Left kidney (tissue), 8 donors: Measurements from ENCODE around the gene ASCL1. TPM values are rescaled to one million over a fixed set of nuclear protein-coding genes. Genes with fewer than 3 reads are reported as not detected.

Source experiments
- DNase-seq: peaks from one replicate; pipeline ENCODE4 v3.0.0-alpha.2; 2013
- long read RNA-seq, 8 donors: transcript quantifications; one replicate each; lab custom pipeline, GENCODE V29; 2026
- polyA plus RNA-seq: library from polyadenylated mRNA; unstranded; fragments of 120-200 nt; gene quantifications from one replicate; pipeline ENCODE4 v1.2.1, GENCODE V29; 2013; ENCODE audit not compliant: insufficient read length

The ASCL1 gene
- polyA plus RNA-seq = 0.08 TPM
- long read RNA-seq, donor 1, partial matches to known transcripts = 0 of 1 reads
- long read RNA-seq, donor 1, other reads (novel, unspliced or antisense) = 0 of 1 reads
- long read RNA-seq, donor 2 = 0 reads
- long read RNA-seq, donor 3 = 0 reads
- long read RNA-seq, donor 4 = 0 reads
- long read RNA-seq, donor 5 = 0 reads
- long read RNA-seq, donor 6 = 0 reads
- long read RNA-seq, donor 7 = 0 reads
- long read RNA-seq, donor 8 = 0 reads

DNA sequence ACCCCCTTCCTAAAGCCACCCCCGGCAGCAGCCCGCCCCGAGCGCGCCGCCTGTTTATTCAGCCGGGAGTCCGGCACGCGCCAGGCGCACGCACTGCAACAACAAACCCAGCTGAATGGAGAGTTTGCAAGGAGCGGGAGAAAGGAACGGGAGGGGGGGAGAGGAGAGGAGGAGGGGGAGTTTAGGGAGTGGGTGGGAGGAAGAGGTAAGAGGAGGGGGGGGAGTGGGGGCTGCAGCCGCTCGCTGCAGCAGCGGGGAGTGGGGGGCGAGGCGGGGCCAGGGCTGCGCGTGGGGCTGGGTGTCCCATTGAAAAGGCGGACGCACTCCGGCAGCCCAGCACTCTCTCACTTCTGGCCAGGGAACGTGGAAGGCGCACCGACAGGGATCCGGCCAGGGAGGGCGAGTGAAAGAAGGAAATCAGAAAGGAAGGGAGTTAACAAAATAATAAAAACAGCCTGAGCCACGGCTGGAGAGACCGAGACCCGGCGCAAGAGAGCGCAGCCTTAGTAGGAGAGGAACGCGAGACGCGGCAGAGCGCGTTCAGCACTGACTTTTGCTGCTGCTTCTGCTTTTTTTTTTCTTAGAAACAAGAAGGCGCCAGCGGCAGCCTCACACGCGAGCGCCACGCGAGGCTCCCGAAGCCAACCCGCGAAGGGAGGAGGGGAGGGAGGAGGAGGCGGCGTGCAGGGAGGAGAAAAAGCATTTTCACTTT lies at the start of gene ASCL1:
Gene ASCL1, plus strand, starts transcription at position 336 of the 712 bp plus-strand sequence. CDS start 571 bp downstream, outside the sequence.
- no peak for DNase-seq

DNA sequence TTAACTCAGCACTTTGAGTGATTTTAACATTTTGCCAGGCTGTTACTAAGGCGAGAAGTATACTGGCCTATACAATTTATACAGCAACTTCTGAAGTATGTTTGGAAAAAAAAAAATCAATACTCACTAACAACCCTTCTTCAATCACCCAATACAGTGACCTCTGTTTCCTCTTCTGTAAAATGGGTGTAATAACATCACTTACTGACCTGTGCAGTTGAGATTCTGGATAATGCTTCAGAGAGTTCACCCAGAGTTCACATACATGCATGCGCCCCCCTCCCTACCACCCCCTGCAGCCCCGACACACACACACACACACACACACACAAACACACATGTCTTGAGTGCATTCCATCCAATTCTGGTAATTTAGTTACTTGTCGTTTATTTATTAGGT lies 49.6 kb upstream of the ASCL1 start:
- no peak for DNase-seq

DNA sequence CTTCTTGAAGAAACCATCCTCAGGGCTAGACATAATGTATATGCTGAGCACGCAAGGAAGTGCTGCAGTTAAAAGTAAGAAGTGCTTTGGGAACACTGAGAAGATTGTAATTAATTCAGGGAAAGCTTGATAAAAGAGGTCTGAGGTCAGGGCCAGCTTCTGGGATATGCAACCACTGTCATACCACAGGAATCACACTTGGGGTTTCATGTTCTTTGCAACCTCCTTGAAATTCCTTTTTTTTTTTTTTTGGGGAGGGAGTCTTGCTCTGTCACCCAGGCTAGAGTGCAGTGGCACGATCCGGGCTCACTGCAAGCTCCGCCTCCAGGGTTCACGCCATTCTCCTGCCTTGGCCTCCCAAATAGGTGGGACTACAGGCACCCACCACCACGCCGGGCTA lies 47.3 kb upstream of the ASCL1 start:
- no peak for DNase-seq

DNA sequence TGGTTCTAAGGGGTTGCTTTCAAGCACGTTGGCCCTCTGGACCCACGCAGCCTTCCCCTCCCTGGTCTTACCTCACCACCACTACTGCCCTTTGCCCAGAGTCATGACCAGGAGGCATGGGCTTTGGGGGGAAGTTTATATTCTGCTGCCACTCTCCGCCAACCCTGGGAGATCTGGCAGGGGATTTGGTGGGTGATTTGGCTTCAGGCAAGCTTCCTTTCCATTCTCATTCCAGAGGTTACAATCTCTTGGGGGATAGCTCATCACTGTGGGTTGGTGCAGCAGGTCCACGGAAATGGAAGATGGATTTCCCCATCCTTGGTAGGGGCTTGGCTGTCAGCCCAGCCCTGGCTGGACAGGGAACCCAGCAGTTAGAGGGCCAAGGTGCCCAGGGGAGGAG lies 46.7 kb upstream of the ASCL1 start:
- no peak for DNase-seq

DNA sequence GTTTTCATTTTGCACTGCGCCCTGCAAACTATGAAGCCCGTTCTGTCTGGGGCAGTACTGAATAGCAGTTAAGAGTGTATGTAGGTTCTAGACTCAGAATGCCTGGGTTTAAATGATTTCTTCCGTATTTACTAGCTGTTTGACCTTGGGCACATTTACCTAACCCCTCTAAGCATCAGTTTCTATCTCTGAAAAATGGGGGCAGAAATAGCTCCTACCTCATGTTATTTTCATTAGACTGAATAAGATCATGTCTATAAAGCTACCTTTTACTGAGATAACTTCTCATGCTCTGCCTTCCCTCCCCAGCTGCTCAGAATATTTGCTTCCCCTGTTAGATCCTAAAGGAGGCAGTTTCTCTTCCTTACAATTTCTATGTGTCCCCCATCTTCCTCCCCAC lies 46.2 kb upstream of the ASCL1 start:
- DNase-seq = no peak

DNA sequence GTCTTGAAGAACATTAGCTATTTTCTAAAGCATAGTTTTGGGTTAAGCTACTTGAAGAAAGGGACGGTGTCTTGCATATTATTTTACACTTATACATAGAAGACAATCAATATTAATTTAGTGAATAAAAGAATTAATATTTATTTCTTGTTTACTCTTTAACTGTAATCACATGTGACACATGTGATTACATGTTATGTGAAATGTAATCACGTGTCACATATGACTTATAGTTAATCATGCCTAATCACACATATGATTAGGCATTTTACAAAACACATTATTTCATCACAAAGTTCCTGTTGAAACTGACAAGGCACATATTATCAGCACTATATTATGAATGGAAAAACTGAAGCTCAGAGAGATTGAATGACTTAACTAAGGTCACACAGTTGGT lies 45.2 kb upstream of the ASCL1 start:
- no peak for DNase-seq

DNA sequence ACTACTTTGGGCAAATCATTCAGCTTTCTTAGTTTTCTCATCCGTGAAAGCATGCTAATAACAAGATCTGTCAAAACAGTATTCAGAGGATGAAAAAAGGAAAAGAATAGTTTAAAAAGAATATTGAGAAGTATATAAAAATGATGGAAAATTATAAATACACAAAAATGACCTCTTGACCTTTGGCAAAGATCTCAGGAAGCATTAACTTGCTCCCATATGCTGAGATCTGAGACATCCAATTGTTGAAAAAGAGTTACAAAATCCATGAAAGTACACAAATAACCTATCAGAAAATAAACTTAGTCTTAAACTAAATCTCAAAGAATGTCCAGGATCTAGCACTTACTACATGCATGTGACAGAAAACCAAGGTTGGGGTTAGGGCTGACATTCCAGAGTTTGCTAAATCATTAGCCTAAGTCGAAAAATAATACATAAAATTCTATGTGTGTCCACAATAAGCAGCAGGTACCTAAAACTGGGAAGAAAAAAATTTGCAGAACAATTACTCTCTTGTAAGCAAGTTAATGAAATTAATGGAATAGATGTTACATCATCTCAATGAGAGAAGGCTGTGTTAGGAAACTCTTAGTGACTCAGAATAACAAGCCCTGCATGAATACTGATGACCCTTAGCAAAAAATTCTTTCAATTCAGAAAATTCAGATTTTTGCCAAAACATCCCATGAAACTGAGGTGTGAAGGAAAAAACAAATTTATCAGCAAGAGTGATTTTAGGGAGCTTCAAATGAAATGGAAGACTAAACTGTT lies 43.8 kb upstream of the ASCL1 start:
- no peak for DNase-seq

DNA sequence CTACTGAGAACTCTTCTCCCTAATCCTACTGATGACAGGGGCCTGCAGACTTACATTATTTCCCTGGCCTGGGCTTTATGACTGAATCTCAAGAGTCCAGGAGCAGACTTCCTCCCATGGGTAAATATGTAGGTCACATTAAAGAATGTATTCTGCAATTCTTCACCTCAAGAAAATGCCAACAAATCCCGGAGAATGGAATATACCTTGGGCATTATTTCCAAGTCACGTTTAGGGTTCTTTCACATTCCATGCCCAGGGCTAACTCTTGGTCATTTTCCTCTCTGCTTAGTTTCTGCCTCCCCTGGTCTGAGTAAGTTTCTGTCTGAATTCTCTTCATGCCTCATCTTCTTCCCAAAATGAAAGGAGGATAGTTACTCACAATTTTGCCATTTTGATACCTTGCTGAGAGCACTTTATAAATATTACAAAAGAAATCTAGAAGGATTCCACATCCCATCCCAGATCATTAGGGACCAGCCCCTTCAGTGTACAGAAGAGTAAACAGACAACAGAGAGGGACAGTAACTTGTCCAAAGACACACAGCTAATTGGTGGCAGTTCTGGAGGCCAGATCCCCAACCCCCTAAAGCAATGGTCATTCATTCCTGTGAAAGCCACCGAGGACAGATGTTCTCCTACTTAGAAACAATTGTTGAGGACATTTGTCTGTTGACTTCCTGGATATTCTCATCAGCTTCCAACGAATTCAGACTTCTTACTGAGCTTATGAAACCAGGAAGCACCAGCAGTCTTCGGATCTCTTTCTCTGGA lies 41.0 kb upstream of the ASCL1 start:
- no peak for DNase-seq

DNA sequence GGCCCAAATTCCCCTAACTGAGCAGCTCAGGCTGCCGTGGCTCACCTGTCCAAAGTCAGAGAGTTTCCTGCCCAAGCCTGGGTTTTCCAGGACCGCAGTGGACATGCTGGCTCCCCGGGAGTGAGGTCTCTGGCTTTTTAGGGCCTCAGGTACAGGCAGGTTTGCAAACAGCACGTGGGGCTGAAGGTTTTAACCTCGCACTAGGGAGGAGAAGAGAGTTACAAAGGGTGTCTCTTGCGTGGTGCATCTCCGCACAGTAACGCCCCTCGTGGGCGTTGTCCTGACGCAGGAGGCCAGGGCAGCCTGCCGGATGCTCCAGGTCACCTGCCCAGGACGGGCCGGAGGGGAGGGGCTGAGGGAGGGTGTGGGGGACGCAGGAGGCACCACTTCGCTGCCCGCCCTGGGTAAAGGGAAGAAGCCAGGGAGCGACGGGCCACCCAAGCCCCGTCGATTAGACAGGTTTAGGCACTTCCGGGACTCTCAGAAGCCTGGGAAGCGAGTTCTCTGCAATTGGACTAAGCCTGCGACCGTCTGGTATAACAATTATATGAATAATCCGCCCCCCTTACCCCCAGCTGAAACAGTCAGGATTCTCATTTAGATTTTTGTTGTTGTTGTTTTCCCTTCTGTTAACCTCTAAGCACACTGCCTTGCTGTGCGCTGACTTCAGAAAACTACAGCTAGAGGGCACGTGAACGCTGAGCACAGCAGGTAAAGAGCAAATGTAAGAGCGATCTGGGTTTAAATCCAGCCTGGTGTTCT lies 40.3 kb upstream of the ASCL1 start, which contains the start of gene PAH:
Gene PAH, minus strand, starts transcription at position 219 of the 762 bp plus-strand sequence. Its CDS starts 114 bp downstream, at position 105.
- DNase-seq = peak; percentile 12

DNA sequence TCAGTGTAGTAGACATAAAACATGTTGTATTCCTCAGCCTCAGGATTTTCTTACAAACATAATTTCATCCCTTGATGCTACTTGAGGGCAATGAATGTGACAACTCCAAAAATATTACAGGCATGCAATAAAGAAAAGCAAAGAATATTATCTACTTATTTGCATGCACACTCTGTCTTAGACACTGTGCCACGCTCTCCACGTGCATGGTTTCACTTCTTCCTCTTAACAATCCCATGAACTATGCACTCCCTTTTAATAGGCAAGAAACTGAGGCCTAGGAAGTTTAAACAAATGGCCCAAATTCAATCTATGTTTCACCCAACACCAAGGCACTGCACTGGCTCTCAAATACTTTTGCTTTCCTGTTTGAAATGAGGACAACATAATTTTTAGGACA lies 38.6 kb upstream of the ASCL1 start:
- DNase-seq = no peak

DNA sequence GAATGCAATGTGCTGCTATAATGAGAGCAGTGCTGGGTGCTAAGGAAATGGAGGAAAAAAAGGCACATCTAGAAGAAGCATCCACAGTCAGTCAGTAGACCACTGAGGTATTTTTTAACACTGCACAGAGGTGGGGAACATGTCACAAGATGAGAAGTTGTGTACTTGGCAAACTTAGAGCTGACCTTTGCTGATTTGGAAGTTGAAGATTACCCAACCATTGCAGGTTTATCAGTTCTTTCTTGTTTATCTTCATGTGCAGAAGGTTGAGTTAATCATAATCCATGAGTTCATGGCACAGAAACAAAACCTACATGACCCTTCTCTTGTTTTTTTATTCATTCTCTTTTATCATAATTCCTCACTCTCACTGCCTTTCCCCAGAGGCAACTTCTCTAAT lies 37.2 kb upstream of the ASCL1 start:
- no peak for DNase-seq

DNA sequence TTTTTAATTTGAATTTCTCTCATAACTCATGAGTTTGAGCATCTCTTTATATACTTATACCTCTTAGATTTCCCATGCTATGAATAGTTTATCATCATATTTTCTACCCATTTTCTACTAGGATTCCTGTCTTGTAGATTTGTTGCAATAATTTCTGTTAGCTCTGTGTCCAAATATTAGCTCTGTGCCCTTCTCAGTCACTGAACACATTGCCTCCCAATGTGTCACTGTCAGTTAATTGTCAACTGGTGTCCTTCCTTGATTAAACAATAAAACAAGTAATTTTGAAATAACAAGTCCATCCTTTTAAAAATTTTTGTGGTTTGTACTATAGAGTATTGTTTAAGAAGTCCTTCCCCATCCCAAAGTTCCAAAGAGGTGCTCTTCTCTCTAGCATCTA lies 36.2 kb upstream of the ASCL1 start:
- DNase-seq = no peak

DNA sequence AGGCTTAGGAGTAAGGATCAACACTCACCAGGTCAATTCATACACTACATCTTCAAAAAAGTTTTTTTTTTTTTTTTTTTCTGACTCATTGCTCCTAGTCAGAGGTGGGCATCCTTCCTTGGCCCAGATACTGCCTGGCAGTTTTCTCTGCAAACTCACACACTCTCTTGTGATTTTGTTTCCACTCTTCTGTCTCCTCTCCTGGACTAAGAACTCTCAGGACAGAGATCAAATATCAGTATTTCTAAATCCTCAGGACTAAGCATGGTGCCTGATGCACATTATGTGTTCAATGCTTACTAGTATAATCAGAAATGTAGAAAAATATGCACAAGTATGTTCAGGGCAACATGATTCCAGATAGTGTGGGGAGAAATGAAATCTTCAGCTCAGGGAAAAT lies 30.3 kb upstream of the ASCL1 start:
- no peak for DNase-seq

DNA sequence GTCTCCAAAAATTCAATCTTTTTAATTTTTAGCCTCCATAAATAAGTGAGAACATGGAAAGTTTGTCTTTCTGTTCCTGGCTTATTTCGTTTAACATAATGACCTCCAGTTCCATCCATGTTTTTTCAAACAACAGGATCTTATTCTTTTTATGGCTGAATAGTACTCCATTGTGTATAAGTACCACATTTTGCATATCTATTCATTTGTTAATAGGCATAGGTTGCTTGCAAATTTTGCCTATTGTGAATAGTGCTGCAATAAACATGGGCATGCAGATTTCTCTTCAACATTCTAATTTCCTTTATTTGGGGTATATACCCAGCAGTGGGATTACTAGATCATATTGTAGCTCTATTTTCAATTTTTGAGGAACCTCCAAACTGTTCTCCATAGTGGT lies 24.3 kb upstream of the ASCL1 start:
- no peak for DNase-seq

DNA sequence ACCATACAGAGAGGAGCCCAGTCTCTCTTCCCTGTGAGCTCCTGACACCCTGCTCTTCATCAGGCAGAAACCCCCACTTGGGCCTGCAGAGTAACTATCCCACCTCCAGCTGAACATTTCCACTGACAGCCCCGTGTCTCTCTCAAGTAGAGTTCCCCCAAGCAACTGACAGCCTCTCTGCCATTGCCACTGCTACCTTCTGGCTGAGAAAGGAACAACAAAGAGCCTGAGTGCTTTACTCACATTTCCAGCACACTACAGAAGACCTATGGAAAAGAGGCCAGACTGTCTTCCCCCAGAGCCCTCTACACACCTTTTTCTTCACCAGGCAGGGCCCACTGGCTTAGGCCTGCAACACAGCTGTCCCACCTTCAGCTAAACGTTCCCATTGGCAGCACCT lies 18.4 kb upstream of the ASCL1 start:
- DNase-seq = no peak

DNA sequence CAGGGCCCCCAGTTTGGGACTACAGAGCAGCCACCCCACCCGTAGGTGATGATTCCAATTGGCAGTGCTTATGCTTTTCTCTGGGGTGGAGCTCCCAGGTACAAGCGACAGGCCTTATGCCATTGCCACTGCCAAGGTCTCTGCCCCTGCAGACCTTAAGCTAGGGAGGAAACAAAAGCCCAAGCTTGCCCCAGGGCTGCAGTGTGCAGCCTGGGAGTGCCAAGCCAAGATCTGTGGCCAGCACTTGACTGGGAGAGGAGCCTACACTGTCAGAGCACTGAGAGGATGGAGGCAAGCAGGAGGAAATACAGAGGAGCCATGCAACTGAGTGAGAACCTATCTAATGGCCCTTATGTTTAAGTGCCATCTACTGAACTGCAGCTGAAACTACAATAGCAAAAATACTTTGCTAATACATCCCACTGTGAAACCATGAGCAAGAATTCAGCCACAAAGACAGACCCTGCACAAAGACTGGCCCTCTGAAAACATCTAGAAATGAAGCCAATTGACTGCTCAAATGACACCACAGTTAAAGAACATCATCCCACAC lies 17.7 kb upstream of the ASCL1 start:
- no peak for DNase-seq

DNA sequence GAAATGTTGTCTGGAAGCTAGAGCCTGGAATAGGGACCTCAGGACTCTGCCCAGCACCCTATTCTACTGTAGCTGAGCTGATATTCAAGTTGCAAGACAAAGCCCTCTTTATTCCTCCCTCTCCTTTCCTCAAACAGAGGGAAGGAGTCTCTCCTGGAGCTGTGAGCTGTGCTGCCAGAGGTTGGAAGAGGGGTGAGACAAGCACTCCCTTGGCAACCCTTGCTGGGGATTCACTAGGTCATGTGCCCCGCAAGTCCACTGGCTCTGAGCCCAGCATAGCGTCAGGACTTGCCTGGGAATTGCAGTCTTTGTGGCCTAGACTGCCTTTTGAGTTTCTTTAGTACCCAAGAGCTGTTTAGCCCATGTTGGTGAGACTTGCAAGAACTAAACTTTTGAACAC lies 11.4 kb upstream of the ASCL1 start:
- DNase-seq = no peak

DNA sequence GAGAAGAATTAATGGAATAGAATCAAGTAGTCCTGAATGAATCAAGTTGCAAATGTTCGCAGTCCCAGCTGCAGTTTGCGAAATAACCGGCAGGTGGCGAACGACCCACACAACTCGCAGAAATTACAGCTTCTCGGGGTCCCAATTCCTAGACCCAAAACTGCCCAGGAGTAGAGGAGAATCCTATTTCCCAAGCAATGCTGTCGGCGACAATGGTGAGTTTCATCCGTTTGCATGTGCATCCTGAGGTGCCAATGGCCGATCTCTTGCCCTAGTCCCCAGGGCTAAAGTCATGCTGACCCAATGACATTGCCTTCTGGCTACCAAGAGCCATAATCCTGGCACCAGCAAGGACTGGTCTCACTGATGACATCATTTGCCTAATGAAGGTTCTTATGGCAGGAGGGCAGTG lies 8.5 kb upstream of the ASCL1 start:
- no peak for DNase-seq

DNA sequence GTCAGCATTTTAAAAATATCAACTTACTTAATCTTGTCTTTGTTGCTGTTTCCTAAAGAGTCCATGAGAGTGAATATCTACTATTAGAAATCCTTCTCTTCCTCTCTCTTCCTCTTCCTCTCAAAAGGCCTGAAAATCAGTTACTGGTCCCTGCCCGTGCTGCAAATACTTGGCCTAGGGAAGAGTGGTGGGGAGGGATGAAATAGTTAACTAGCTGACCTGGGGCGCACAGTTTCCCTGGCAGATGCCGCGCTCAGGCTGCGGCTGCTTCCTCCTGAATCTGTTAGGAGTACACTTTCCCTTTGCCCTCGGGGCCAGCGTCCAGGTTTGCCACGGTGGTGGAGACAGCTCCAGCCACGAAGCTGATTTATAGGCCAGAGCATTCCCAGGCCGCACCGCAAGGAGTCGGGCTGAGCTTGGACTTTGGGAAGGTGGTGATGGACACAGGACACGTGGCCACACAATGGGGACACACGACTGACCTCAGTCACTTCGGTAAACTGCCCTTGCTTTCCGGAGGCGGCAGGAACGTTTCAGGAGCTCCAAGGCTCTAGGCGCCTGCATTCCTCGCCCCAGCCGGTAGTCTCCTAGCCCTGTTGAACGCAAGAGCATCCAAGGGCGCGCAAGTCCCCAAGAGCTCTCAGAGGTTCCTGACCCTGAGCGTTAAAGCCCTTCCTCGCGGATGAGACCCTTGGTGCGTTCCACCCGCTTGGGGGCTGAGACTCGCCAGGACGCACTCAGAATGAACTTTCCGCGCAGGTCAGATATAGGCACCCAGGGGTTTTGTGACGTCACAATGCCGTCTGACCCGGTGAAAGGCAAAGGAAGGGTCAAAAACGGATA lies 7.1 kb upstream of the ASCL1 start:
- DNase-seq = no peak

DNA sequence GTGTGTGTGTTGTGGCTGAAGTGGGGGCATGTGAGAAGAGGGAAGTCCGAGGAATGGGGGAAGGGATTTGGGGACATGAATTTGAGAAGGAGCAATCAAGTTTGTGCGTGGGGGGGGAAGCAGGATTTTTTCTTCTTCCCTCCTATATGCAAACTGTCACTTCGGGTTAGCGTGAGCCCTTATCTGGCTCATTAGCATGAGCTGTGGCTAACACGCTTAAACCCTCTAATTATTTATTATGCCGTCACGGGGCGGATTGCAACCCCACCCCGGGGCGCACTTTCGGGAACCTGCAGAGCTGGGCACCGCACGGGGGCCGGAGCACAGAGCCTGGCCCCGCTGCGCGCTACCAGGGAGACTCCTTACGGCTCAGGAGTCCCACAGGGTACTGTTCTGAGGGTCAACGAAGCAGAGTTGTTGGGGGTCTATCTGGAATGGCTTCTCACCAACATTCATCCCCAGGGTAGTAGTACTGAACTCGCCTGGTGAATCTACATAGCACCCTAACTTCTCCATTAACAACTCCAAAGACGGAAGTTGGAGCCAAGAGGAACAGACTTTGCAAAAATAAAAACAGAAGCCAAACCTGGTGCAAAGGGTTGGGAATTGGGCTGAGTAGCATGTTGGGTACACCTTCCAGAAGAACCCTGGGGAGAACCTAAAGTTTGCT lies 6.4 kb upstream of the ASCL1 start:
- no peak for DNase-seq
